HT-29 (cell line): ENCODE measurements around the gene TOLLIP. TPM values are rescaled to one million over a fixed set of nuclear protein-coding genes. Genes with fewer than 3 reads are reported as not detected.
A peak's percentile ranks its signal among the peaks of the same experiment; 100 is the strongest.

ENCODE experiments used
- DNase-seq: peaks from one replicate; pipeline ENCODE4 v3.0.0-alpha.2; 2015; ENCODE audit warnings: low spot score
- total RNA-seq: library from RNA; depleted of rRNA; stranded (reverse); fragments of >200 nt; shearing (Covaris generic); gene quantifications from 2 replicates; pipeline ENCODE4 v1.2.3, GENCODE V29; 2014

Gene TOLLIP
- total RNA-seq, 1 experiment from 2014 or later, result 53.6 TPM

DNA sequence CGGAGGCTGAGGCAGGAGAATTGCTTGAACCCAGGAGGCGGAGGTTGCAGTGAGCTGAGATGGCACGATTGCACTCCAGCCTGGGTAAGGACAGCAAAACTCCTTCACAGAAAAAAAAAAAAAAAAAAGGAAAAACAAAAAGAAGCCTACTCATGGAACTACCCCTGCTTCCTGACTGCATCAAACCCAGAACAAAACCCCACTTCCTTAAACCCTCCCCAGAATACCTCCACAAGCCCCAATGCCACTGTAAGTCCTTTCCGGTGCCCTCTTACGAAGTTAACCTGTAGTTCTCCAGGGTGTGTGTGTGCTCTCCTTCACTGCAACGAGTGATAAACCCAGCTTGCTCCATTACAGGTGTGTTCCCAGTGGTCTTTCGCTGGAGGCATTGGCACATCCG is 8.6 kb upstream of the TOLLIP start:
- DNase-seq, result no peak

GRCh38 chr11:1317432-1317831 is 8.0 kb upstream of the TOLLIP start:
- no peak for DNase-seq

GRCh38 chr11:1310772-1311468 is 1.5 kb upstream of the TOLLIP start:
- DNase-seq, result peak; percentile 68

GRCh38 chr11:1310318-1310687 is 871 bp upstream of the TOLLIP start:
- peak; percentile 43 for DNase-seq

DNA sequence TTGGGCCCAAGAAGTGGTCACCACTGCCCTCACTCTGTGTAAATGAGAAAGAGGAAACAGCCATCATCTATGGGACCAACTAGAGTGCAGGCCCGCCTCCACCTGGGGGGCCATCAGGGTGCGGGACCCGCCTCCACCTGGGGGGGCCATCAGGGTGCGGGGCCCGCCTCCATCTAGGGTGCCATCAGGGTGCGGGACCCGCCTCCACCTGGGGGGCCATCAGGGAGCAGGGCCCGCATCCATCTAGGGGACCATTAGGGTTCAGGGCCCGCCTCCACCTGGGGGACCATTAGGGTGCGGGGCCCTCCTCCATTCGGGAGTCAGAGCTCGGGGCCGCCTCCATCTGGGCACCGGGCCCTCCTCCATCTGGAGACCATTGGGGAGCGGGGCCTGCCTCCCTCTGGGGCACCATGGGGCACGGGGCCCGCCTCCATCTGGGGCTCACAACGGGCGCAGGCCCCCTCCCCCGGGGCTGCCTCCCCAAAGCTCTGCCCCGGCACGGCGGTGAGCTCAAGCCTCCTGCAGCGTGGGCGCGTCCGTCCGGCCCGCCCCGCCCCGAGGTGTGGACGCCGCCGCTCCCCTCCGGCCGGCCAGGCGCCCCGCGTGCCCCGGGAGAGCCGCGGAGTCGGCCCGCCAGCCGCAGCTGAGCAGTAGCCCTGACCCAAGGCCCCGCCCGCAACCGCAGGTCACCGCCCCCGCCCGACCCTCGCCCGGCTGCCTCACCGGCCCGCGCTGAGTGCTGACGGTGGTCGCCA is 512 bp downstream of the TOLLIP start:
- DNase-seq, result no peak

- no peak for DNase-seq
Observed at GRCh38 chr11:1307998-1308742, 1.3 kb downstream of the TOLLIP start.

DNA sequence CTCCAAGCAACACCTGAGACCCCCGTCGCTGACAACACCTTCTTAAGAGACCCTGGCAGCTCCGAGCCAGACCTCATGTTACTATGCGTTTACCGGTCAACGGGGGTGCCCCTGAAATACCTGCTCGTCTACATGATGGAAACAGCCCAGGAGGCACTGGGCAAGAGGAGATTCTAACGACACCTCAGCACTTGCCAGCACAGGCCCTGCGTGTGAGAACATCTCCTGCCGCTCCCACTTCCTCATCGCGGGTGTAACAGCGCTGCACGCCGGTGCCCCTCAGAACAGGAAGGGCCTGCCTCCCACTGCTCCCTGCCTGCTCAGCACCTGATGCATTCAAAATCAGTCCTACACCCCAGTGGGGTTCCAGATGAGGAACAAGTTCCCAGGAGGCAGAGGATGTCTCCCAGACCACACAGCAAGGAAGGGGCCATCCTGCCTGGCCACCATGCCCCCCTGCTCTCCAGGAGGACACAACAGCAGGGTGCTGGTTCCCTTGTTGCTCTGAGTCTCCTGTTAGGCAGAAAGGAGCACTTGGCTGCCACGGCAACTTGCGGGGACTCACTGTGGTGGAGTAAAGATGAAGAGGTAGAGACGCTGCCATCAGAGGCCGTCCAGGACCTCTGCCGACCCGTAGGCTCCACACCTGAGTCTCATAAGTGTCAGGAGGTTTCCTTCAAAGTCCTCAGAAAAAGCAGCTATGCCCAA is 2.1 kb downstream of the TOLLIP start:
- no peak for DNase-seq

- DNase-seq, result no peak
Observed at GRCh38 chr11:1306186-1307162, 3.0 kb downstream of the TOLLIP start.

DNA sequence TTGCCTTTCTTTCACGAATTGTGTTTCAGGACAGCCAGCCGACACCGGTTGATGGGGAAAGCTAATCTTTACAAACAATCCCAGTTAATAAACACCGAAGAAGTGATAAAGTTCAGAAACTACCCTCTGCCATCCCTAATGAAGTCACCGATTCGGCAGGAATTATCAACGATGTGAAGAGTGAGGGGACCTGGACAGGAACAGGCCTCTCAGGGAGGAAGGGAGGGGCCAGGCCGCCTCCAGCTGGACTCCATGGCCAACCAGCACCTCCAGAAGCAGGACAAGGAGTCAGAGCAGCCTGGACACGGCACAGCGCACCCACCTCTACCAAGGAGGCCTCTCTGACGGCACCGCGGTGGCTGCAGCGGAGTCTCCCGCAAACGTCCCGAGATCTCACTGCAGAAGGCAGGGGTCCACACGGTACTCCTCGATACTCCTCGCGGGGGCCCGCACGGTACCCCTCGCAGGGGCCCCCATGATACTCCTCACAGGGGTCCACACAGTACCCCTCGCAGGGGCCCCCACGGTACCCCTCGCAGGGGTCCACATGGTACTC is 3.9 kb downstream of the TOLLIP start:
- DNase-seq, result no peak

GRCh38 chr11:1305063-1305495 is 4.4 kb downstream of the TOLLIP start:
- no peak for DNase-seq

- peak; percentile 73 for DNase-seq
Observed at GRCh38 chr11:1304380-1304779, 5.1 kb downstream of the TOLLIP start.

GRCh38 chr11:1303973-1304372 is 5.5 kb downstream of the TOLLIP start:
- DNase-seq, result no peak

- DNase-seq, result peak; percentile 81
Observed at GRCh38 chr11:1303126-1303821, 6.2 kb downstream of the TOLLIP start.

DNA sequence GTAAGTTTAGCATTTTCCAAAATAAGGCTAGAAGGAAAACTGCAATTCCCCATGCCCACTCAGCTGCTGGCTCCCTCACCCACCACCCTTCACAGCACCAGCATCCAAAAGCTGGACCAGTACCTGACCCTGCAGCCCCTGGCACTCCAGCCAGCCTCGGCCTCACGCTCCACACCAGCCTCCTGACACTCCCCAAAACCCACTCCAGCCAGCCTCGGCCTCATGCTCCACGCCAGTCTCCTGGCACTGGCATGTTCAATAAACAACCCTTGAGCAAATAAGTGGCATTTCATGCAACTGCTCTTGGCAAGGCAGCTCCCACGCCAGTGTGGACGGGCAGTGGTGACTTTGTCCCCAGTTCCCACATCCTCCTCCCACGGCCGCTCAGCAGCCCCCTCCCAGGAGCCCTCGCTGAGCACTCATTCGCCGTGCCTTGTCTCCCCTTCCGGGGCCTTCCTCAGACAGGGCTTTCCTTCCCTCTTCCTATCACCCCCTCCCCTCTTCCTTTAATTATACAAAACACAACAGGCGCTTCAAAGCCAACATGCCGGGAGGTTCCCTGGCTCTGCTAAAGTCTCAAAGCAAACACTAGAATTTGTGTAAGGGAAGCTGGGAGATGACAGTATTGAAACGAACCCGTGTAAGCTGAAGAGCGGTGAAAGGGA is 6.8 kb downstream of the TOLLIP start:
- no peak for DNase-seq

DNA sequence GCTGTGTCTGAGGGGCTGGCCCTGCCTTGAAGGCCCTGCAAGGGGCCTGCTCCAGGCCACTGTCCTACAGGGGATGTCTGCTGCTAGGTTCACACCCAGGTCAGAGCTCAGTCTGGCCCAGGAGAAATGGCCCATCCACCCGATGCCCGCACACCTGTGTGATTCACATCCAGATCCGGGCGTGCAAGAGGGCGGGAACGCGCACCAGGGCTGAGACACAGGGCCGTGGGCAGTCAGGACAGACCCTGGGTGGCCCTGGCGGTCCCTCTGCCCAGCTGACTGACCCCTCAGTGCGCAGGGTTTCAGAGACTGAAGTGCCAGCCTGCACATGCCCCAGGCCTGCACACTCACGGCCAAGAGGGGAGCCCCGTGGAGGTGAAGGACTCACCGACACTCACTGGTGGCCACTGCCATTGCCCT is 7.4 kb downstream of the TOLLIP start:
- DNase-seq, result no peak

DNA sequence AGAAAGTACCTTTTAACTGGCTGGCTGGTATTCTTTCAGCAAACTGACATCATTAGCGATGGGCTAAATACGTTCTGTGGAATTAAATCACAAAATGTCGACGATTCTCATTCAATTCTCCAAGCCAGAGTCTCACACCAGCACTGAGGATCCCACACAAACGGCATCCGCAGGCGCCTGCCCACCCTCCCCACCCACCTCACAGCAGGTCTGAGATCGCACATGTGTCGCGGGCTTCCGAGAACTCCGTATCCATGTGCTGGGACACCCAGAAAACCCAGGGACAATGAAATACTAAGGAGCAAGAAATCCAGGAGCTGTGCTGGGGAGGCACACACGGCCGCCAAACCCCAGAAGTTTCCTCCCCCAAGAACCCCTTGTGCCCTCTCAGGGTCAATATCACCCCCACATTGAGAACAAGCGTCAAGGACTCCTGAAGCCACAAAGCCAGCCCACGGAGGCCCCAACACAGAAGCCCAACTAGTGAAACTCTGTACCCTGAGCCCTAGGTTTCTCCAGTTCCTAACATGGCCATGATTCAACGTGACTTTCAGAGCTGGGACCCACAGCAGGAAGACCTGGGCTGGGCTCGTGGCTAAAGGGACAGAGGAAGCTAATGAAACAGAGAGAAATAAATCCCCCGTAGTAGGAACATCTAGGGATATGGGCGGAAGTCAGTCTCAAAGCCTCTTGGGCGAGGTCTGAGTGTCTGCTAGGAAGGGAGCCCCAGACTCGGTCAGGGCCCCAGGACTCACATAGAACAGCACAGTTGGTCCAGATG is 8.0 kb downstream of the TOLLIP start:
- no peak for DNase-seq

GRCh38 chr11:1300569-1301187 is 8.8 kb downstream of the TOLLIP start:
- DNase-seq, result no peak

GRCh38 chr11:1300121-1300520 is 9.3 kb downstream of the TOLLIP start:
- DNase-seq, result no peak
